HG02642 (cell line): ENCODE measurements around the gene SORCS2.

Experiments
- ATAC-seq: cut with Tn5 transposase; IDR thresholded peaks from one replicate; pipeline ENCODE4 v1.9.1; 2021; ENCODE audit warnings: mild to moderate bottlenecking; ENCODE audit not compliant: unreplicated experiment, poor library complexity

Gene SORCS2

DNA sequence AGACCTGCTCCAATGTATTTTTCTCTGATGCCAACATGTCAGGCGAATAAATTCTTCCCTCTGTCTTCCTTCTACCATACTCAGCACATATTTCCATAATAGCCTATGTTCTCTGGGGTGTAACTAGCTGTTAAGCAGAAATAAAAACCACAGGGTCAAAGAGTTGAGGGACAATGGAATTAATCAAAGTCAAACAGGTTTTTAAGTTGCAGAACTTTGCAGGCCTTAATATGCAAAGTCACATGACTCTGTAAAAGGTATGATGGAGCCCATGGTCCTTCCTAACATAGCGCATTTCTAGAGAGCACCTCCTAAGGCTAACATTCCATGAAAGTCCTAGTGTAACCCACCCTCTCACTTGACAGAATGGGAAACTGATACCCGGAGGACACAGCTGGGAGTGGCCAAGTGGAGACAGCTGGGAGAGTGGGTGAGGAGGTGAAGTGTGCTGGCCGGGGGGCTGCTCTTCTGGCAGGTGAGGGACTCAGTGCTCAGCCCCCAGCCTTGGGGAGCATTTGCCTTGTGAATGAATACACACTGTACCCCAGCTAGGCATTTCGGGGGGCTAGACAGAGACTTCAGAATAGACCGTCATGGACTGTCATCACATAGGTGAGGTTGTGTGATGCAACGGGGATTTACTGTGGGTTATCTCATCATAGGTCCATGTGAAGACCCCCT, 8.4 kb upstream of the SORCS2 start:
- no peak for ATAC-seq

DNA sequence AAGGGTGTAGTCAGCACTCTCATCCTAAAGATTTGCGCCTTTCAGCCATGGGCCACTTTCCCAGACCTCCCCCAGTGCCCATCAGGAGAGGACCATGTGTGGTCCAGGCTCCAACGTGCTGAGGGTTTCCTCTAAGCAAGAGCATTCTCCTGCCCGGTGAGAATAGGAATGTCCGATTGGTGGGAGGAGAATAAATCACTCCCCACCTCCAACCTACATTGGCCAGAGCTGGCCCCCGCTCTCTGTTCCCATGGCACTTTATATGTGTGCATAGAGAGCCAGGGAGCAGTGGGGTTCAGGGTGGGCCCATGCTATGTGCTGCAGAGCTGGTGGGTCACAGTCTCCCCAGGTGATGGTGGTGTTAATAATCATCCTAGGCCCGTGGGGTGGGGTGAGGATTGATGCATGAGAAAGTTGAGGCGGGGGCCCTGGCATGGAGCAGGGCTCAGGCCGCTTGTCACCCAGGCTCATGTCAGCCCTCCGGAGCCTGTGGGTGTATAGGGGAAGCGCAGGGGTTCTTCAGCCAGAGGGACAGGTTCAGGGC, 6.8 kb upstream of the SORCS2 start:
- ATAC-seq, result no peak

DNA sequence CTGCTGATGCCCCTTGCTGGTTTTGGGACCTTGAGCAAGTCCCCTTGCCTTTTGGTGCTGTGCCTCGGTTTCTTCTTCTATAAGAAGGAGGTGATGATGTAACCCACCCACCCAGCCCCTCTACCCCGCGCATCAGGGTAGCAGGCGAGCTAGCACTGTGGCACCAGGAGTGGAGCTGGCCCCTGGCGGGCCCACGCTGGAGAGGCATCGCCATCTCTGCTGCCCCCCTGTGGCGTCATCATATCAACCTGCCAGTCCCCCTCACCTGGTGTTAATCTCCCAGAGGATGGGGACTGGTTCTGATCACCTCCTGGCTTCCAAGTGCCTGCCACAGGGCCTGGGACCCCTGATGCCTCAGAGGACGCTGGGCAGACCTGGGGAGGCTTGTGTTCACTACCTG, 6.3 kb upstream of the SORCS2 start:
- ATAC-seq, result no peak

DNA sequence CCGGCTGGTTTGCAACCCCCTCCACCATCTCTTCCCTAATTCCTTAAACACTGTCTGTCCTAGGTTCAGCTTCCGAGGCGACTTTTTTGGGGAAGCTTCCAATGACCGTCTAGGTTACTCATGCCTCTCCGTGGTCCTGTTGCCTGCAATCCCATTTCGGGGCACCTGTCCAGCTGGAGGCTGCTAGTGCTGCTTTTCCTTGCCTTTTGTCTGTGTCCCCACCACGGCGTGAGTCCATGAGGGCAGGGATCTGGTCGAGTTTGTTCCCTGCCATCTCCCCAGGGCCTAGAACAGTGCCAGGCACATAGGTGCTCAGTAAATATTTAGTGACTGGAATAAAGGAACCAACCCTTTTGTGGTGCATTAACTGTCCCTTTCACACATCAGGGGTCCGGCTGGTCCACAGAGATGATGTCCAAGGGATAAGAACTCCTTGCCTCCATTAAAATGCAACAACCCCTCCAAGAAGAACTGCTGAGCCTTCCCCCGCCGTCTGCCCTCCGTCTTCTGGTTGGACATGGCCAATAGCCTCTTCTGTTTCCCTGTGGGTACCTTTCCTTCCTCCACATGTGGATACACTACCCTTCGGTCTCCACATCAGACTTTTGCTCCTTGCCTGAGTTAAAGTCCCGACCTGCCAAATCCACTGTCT, 5.7 kb upstream of the SORCS2 start:
- no peak for ATAC-seq

DNA sequence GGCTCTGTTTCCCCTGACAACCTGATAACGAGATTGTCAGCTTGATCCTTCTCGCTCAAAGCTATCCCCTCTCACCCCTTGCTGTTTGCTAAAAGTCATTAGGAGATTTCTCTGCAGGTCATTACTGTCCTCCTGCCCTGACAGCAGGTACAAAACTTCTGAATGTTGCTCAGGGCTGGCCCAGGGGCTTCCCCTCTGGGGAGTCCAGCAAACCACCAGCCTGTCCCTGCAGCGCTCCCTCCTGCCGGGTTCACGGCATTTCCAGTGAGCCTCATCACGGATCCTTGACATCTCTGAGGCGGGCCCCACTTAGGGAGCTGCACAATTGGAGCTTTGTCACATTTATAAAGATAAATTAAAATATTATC, 5.2 kb upstream of the SORCS2 start:
- no peak for ATAC-seq

DNA sequence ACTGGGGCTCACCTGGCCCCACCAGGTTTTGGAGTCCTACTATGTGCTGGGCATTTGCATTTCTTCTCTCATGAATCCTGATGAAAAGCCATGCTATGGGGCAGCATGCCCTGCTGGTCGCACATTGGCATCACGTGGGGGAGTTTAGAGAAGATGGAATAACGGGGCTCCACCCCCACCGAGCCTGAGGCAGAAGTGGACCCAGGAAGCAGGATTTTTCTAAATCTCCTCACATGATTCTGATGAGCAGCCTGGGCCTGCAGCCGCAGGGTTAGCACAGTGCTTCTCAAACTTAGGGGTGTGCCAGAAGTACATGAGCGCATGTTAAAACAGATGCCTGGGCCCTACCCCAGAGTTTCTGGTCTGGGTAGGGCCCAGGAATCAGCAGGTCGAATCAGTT, 4.6 kb upstream of the SORCS2 start:
- no peak for ATAC-seq

DNA sequence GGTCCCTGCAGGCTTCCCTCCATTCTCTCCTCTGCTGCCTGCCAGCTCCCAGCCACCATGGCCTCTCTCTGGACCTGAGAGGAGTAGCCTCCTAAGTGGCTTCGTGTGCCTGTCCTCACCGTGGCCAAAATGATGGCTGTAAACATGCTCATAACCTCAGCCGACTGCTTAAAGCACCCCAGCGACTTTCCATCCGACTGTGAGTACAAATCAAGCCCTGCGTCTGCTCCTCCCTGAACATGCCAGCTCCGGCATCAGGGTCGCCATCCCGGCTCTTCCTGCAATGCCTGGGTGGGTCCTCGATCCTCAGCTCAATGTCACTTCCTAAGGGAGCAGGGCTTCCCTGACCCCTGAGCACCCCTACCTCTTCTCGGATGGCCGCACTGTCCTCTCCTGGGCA, 3.3 kb upstream of the SORCS2 start:
- ATAC-seq, result no peak

DNA sequence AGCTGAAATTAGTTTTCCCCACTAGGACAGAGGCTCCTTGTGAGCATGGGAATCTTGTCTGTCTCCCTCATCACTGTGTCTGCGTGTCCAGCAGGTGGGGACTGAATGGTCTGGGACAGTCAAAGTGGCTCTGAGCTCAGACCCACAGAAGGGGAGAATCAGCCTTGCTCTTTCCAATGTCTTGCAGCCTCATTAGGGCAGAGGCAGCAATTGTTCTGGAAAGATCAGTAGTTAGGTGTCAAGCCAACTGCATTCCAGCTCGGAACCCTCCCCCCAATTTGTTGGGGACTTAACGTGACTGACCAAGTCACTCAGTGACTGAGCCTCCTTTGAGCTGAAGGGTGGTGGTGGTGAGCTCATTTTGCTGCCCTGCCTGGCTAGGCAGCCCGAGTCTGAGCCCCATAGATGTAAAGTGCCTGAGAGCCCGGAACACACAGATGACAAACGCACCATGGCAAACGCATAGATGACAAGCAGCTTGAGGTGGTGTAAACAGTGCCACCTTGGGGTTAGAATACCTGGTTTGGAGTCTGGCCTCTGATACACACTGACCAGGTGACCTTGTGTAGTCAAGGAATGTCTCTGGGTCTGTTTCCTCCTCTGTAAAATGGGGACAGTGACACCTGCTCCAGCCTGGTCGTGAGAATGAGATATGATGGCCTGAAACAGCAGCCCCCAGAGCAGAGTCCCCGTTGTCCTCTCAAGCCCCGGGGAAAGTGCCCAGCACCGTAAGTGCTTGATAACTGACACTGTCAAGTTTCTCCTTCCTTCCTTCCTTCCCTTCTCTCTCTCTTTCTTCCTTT, 2.7 kb upstream of the SORCS2 start:
- ATAC-seq, result no peak

DNA sequence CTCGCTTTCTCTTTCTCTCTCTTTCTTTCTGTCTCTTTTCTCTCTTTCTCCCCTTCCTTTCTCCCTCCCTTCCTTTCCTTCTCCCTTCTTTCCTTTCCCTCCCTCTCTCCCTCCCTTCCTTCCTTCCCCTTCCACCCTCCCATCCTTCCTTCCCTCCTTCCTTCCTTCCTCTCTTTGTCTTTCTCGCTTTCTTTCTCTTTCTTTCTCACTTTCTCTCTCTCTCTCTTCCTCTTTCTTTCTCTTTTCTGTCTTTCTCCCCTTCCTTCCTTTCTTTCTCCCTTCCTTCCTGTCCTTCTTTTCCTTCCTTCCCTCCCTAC, 2.1 kb upstream of the SORCS2 start:
- ATAC-seq, result no peak

DNA sequence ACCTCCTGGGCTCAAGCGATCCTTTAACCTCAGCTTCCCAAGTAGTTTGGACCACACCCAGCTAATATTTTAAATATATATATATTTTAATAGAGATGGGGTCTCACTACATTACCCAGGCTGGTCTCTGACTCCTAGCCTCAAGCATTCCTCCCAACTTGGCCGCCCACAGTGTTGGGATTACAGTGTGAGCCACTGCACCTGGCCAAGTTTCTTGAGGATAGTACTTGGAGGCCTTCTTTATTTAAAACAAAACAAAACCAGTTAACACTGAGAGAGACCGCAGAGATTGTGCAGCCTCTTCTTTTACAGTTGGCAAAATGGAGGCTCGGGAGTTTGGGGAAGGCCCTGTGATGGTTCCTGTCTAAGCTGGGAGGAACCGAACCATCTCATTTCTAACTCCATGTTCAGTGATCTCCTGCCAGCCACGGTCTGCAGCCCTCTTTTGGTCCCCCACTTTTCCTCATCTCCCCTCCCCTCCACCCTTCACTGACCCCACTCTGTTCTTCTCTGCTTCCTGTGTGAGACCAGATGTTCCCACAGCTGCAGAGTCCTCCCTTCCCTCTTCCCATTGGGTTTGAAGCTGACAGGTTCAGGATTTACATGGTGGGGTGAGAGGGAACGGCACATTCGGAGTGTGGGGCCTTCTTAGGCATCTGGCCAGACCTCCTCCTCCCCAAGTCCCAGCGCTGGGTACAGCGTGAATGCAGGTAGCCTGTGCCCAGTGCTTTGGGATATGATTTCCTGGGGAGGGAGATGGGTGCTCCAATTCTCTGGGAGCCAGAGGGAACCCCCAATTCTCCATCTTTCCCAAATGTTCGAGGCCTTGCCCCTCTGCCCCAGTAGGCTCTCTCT, 1.4 kb upstream of the SORCS2 start:
- ATAC-seq, result no peak

DNA sequence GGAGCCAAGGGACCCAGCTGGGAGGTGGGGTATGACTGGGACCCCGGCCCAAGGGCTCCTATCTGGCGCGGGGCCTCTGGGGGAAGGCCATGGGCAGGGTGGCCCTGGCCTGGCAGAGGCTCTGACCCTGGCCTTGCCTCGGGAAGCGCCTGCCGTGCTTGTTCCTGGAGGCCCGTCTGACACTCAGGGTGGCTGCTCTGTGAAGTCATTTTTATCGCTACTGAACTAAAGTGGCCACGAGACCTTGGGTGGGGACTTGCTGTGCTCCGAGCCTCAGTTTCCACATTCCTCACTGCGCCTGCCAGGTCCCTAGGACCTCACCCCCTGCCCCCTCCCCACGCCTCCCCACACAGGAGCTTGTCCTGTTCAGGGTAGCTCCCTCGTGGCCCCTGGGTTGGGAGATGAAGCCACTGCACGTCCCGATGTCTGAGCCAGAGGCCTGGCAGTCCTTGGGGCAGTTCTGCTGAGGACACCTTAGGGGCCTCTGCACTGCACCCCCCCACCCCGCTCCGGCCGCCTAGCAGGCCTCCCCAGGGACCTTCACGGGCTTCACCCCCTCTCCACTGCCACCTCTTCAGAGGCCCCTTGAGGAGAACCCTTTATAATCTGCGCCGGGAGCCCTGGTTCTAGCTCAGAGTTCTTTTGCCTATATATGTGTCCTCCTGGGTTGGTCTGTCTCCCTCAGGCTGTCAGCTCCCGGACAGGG, 639 bp upstream of the SORCS2 start:
- ATAC-seq, result no peak

DNA sequence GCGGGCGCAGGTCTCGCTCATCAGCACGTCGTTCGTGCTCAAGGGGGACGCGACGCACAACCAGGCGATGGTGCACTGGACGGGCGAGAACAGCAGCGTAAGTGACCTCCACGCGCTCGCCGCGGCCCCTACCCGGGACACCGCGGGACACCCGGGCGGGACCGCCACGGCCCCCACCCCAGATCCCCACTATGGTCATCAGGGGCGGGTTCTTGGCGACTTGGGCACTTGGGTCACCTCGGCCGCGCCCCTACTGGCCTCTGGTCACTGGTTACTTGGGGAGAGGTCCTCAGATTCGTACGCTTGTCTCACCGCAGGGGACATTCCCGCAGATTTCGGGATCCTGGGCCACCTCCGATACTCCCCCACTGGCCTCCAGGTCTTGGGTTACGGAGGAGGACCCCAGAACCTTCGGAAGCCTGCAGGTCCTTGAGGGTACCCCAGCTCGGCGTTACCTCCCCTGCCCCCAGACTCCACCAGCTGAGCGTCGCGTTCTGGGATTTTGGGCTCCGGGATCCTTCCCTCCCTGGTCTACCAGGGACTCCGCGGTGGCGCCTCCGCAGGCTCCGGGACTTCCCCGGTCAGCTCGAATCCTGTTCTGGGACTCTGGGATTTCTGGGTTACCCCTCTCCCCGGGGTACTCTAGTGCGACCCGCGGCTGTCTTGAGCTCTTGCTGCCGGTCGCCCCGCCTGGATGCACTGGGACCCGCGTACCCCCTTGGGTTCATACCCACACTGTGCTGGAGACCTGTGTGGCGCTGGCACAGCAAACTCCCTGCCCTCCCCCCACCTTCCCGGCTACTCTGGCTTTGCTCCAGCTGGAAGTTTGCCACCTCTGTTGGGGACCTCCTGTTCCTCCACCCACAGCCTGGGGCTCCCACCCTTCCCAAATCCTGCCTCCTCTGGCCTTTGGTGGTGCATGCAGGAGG, 956 bp downstream of the SORCS2 start:
- ATAC-seq, result no peak

DNA sequence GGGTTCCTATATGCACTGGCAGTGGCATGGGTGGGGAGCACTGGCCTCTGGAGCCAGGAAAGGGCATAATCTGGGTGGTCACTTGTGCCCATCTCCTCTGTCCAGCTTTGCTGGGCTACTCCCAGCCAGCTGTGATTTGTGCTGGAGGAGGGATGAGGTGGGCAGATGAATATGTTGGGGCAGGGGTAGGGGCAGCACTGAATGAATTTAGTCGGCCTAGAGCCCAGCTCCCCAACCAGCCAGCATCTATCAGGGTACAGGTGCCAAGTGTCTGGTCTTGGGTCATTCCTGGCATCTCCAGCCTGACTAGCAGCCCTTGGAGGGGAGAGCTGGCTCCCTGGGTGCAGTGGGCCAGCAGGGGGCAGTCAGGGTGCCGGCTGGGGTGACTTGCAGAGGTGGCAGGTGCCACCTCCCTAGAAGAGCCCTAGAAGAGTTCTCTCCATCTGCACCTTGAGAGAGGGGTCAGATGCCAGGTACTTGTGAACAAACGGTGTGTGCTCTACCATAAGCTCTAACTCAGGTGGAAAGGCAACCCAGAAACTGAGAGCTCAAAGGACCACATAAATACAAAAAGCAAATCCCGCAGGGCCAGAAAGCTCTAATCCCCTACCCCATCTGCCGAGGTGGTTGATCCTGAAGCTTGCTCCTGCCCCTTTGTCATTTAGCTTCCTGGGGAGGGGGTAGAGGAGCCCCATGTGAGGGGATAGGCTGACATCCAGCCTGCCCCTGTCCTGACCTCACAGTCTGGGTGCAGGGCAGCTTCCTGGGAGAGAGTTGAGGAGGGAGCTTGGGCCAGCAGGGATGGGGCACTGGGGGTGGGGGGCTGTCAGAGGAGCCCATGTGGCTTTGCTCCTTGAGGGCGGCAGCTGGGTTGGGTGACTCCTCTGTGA, 2.2 kb downstream of the SORCS2 start:
- ATAC-seq, result no peak

DNA sequence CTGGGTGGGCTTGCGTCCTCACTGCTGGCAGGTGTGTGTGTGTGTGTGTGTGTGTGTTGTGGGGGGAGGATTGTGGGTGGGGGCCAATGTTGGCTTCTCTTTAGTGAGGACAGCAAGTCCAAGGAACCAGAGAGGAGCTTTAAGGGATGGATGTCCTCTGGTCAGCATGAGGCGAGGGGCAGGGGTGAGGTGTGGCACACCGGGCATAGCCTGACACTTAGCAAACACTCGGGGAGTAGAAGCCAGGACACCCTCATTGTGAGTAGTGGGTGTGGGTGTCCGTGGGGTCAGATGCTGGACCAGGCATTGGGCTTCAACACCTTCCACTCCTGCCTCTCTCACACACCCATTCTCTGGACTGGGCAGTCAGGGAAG, 2.8 kb downstream of the SORCS2 start:
- ATAC-seq, result no peak

DNA sequence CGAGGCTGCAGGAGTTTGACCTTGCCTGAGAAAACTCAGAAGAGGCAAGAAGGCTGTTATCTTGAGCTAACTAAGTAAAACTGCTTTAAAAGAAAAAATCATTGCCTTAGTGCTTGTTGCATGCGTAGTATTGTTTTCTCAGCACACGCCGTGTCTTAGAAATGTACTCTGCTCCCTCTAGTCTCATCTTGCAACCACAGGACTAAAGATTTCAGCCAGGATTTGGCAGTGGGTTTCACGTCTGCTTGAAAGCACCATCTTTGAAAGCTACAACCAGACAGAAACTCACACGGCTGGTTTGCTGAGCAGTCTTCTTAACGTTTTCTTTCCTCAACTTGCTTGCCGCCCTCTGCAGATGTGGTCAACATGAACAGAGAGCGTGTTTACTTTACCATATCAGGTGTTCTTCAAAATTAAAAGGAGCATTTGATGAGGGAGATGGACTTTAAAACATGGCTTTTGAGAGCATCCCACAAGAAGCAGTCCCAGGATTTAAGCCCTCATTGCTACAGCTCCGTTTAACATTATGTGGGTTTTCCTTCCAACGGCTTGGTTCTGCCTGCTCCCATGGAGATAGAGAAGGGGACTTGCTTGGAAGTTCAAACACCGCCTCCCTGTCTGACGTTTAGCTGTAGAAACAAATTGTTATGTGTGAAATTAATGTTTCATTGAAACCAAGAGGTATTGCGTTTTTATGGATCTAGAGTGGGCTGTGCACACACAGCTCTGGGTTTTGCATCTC, 3.4 kb downstream of the SORCS2 start:
- ATAC-seq, result no peak

DNA sequence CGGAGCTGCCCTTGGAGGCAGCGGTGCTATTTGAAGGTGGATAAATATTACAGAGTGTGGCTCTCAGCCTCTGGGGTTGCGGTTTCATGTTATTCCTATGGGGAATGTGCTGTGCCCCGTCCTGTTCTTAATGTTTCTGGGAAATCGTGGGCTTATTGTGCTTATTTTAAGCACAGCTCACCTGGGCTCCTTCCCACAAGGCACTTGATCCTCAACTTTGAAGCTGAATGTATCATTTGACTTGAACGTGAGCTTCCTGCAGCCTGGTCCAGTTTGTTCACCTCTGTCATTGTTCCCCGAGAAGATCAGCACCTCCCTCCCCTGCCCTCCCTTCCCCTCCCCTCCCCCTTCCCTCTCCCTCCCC, 3.9 kb downstream of the SORCS2 start:
- ATAC-seq, result no peak

DNA sequence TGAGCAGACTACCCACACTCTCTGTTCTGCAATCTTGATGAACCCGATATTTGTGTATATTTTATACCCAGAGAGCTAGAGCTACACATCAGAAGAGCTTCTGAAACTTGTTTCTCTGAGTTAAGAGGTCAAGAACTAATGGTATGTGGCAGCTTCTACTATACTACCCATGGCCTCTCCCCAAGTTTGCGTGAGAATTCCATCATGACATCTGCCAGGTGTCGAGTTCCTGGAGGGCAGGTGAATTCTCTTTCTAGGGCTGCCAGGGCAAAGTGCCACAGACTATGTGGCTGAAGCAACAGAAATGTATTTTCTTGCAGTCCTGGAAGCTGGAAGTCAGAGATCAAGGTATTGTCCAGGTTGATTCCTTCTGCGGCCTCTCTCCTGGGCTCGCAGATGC, 4.4 kb downstream of the SORCS2 start:
- ATAC-seq, result no peak
